GM23338 (cell line): Measurements from ENCODE around the gene EREG.

Experiments used
- CTCF ChIP-seq, 2 experiments: fragments of 200-600 bp in 1 of 2; sonication (generic) in 1 of 2; conservative IDR thresholded peaks; 2 replicates each; pipeline versions ENCODE4 v1.5.1 to v1.6.1; 2016 to 2017; ENCODE audit warnings: antibody characterized with exemption in 2 of 2, low read depth in 2 of 2, mild to moderate bottlenecking in 2 of 2, moderate library complexity in 1 of 2
- ETS1 ChIP-seq: IDR thresholded peaks from 2 replicates; pipeline ENCODE4 v1.6.1; 2016; ENCODE audit warnings: antibody characterized with exemption
- EZH2 ChIP-seq: fragments of 200-600 bp; sonication (generic); IDR thresholded peaks from one replicate; pipeline ENCODE4 v1.8.0; 2017; ENCODE audit warnings: antibody characterized with exemption, mild to moderate bottlenecking, low read depth; ENCODE audit not compliant: unreplicated experiment
- POLR2AphosphoS5 ChIP-seq: IDR thresholded peaks from 2 replicates; pipeline ENCODE4 v1.6.1; 2016; ENCODE audit warnings: antibody characterized with exemption, low read depth
- REST ChIP-seq: IDR thresholded peaks from one replicate; pipeline ENCODE4 v1.6.1; 2018; ENCODE audit warnings: antibody characterized with exemption; ENCODE audit not compliant: unreplicated experiment

GRCh38 chr4:74415602-74416300 is 50.8 kb downstream of the EREG start:
- TF ChIP-seq CTCF (conservative IDR thresholded peaks at IDR 0.05; ENCODE audit: low read depth in 2 of 2), result no peak
- no peak for TF ChIP-seq EZH2
- TF ChIP-seq POLR2AphosphoS5, result no peak
- no peak for TF ChIP-seq ETS1
- no peak for TF ChIP-seq REST
